ENCODE results near the gene YBX1. TPM values are rescaled to one million over a fixed set of nuclear protein-coding genes. Genes with fewer than 3 reads are reported as not detected.
"Not testable (repeated sequence)": the region's sequence is repeated elsewhere in the genome, so short reads cannot be mapped to it uniquely, and the experiment has no call there.

Gene YBX1
- total RNA-seq, 2 experiments from 2014 or later, result 1,417 to 1,447 TPM

DNA sequence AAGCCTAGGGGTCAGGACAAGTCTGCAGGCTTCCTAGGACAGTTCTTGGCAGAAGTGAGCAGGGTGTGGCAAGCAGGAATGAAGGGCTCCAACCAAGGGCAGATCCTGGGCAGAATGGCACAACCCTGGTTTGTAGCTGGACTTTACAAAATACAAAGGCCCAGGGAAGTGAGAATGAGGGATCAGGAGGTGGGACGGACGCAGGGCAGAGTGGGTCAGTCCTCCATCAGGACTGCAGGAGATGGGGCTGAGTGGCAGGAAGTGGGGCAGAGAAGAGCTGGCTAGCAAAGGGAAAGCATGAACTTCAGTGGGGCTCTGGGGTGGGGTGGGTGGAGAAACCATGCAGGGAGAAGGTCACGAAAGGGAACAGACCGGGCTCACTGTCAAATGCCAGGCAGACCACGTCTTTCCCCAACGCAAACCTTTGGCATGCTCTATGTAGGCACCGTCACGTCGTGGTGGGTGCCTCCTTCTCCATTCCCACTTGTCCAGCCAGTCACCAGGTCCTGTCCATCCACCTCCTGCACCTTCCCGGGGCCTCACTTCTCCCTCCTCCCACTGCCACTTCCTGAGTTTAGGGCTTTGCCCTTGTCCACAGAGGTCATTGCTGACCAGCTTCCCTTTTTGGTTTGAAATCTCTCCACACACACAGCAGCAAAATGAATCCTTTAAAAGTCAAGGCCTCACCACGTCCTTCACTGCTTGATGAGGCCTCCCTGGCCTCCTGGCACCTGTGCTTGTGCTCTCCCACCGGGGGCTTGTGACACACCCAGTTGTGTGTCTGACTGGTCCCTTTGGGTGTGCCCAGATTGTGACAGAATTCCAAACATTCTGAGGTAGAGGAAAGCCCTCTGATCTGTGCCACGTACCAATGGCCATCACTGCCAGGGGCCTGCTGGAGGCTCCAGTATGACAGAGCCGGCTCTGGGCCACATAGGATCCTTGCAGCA lies 66.5 kb downstream of the YBX1 start:
- TF ChIP-seq, protein P1, sequence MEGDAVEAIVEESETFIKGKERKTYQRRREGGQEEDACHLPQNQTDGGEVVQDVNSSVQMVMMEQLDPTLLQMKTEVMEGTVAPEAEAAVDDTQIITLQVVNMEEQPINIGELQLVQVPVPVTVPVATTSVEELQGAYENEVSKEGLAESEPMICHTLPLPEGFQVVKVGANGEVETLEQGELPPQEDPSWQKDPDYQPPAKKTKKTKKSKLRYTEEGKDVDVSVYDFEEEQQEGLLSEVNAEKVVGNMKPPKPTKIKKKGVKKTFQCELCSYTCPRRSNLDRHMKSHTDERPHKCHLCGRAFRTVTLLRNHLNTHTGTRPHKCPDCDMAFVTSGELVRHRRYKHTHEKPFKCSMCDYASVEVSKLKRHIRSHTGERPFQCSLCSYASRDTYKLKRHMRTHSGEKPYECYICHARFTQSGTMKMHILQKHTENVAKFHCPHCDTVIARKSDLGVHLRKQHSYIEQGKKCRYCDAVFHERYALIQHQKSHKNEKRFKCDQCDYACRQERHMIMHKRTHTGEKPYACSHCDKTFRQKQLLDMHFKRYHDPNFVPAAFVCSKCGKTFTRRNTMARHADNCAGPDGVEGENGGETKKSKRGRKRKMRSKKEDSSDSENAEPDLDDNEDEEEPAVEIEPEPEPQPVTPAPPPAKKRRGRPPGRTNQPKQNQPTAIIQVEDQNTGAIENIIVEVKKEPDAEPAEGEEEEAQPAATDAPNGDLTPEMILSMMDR (IDR thresholded peaks at IDR 0.05), result no peak
- no peaks in the 10 kb centered on the region for H3K27me3 Mint-ChIP-seq
- H3K27ac Mint-ChIP-seq, result no peak overlapping the region
- H3K4me1 Mint-ChIP-seq (ENCODE audit: low read depth), result no peaks in the 10 kb centered on the region
- intact Hi-C loops (cut with micrococcal nuclease), result loop anchor here (5.0 kb wide), 1 partner anchor 171 kb away; no protein-coding TSS in a partner anchor
- ATAC-seq, result no peak
- CTCF ChIA-PET, result interaction anchor here (0.9 to 1.1 kb wide), 2 partner anchors 18 to 322 kb away, joined by 3 read pairs; no protein-coding TSS in a partner anchor
- H3K9me3 Mint-ChIP-seq, result no peaks in the 10 kb centered on the region
- H3K4me3 Mint-ChIP-seq, result no peak overlapping the region
- DNase-seq, result no peak
- POLR2A ChIA-PET, result interaction anchor here (1.2 to 1.4 kb wide), 2 partner anchors 11 to 176 kb away, joined by 3 to 5 read pairs; no protein-coding TSS in a partner anchor
- peaks cover 28% of the 10 kb centered on the region for H3K36me3 Mint-ChIP-seq (ENCODE audit: low read depth)

DNA sequence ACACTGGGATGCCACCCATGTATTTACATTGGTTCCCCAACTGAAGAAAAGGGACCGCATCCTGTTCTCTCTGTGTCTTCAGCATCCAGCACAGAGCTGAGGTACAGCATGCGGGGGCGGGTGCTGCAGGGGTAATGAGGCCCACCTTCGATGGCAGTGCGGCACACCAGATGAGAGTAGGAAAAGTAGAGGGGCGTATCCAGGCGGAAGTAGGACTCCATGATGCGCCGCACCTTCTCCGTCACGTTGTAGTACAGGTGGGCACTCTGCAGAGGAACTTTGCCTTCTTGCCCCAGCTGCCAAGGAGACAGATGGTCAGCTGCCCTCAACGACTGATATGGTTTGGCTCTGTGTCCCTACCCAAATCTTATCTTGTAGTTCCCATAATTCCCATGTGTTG lies 67.8 kb downstream of the YBX1 start:
- ChIA-PET CTCF (interaction anchor here (1.1 kb wide), 1 partner anchor 19 kb away, joined by 3 read pairs; no protein-coding TSS in a partner anchor), POLR2A (no interaction called here)
- intact Hi-C loops (cut with micrococcal nuclease), result no loop called here
- peaks cover 36% of the 10 kb centered on the region for H3K36me3 Mint-ChIP-seq (ENCODE audit: low read depth)
- no peak overlapping the region for H3K4me3 Mint-ChIP-seq
- no peak for ATAC-seq
- no peaks in the 10 kb centered on the region for H3K9me3 Mint-ChIP-seq
- TF ChIP-seq, protein P1 (IDR thresholded peaks at IDR 0.05), result no peak
- no peaks in the 10 kb centered on the region for H3K27me3 Mint-ChIP-seq
- no peak for DNase-seq
- no peak overlapping the region for H3K27ac Mint-ChIP-seq
- no peaks in the 10 kb centered on the region for H3K4me1 Mint-ChIP-seq (ENCODE audit: low read depth)

GRCh38 chr1:42751511-42752070 lies 69.4 kb downstream of the YBX1 start:
- DNase-seq; ATAC-seq; POLR2A ChIA-PET; H3K27me3 Mint-ChIP-seq; H3K4me1 Mint-ChIP-seq (ENCODE audit: low read depth); intact Hi-C loops (cut with micrococcal nuclease); H3K4me3 Mint-ChIP-seq; H3K27ac Mint-ChIP-seq; H3K9me3 Mint-ChIP-seq: not testable (repeated sequence)
- CTCF ChIA-PET, result interaction anchor here (0.8 kb wide), 1 partner anchor 171 kb away, joined by 3 read pairs; no protein-coding TSS in a partner anchor
- peaks cover 49% of the 10 kb centered on the region for H3K36me3 Mint-ChIP-seq (ENCODE audit: low read depth)

DNA sequence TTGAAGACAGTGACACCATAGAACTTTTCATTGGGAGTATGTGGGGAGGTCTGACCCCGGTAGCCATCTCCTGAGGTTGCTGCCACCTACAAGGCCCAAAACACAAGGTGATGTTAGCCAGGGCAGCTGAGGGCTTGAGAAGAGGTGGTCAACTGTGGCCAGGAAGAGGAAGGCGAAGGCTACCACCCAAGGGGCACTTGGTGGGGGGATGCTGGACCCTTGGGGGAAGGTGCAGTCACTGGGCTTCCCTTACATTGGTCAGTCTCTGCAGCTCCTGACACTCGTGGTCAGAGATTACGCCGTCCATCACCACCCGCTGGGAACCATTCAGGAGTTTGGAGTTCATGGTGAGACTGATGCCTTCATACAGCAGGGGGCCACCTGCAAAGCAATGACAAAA lies 70.1 kb downstream of the YBX1 start:
- H3K9me3 Mint-ChIP-seq, result no peaks in the 10 kb centered on the region
- TF ChIP-seq, protein P1 (IDR thresholded peaks at IDR 0.05), result no peak
- H3K4me3 Mint-ChIP-seq, result no peak overlapping the region
- DNase-seq, result no peak
- no peaks in the 10 kb centered on the region for H3K4me1 Mint-ChIP-seq (ENCODE audit: low read depth)
- intact Hi-C loops (cut with micrococcal nuclease), result no loop called here
- no peak overlapping the region for H3K27ac Mint-ChIP-seq
- H3K36me3 Mint-ChIP-seq (ENCODE audit: low read depth), result peaks cover 54% of the 10 kb centered on the region
- ATAC-seq, result no peak
- CTCF ChIA-PET, result interaction anchor here (0.8 to 1.6 kb wide), 4 partner anchors 11 to 174 kb away, joined by 3 to 7 read pairs (median 6); partner anchors contain the start of genes C1orf50 and P3H1
- no peaks in the 10 kb centered on the region for H3K27me3 Mint-ChIP-seq
- POLR2A ChIA-PET, result no interaction called here

DNA sequence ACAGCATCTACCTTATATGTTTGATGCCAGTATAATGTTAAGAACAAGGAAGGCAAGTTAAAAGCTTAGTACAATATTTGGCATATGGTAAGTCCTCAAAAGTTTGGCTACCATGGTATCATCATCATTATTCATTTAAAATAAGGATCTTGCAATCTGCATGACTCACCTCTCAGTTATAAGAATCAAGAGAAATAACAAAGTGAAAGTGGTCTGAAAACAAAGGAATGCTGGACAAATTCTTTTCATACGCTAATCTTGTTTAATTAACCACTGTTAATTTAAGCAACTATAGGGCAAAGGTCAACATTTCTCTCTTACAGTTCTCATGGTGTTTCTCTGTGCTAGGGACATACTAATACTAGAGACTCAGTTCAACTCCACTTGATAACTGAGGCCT lies 70.9 kb downstream of the YBX1 start:
- H3K27me3 Mint-ChIP-seq, result no peaks in the 10 kb centered on the region
- ATAC-seq (no peak), DNase-seq (no peak)
- POLR2A ChIA-PET, result no interaction called here
- no peaks in the 10 kb centered on the region for H3K4me1 Mint-ChIP-seq (ENCODE audit: low read depth)
- H3K27ac Mint-ChIP-seq, result no peak overlapping the region
- TF ChIP-seq, protein P1 (IDR thresholded peaks at IDR 0.05), result no peak
- CTCF ChIA-PET, result interaction anchor here (1.0 to 1.6 kb wide), 3 partner anchors 10 to 175 kb away, joined by 4 to 7 read pairs (median 7); partner anchors contain the start of genes C1orf50 and P3H1
- H3K9me3 Mint-ChIP-seq, result no peaks in the 10 kb centered on the region
- H3K36me3 Mint-ChIP-seq (ENCODE audit: low read depth), result peaks cover 57% of the 10 kb centered on the region
- H3K4me3 Mint-ChIP-seq, result no peak overlapping the region
- intact Hi-C loops (cut with micrococcal nuclease), result no loop called here

Other genes with a start within 250 kb of the YBX1 start
- 1 to 10 TPM in 1 of 2 experiments, under 1 TPM in 1; 0.59 to 1.4 TPM for gene ZMYND12, start 226.4 kb upstream of the YBX1 start, total RNA-seq
- gene PPCS, start 225.9 kb upstream of the YBX1 start, total RNA-seq, result 10 to 100 TPM; 44.1 to 44.3 TPM
- gene CCDC30, start 219.1 kb upstream of the YBX1 start, total RNA-seq, result 1 to 10 TPM in 1 of 2 experiments, under 1 TPM in 1; 0.60 to 3.0 TPM
- 100 to 1,000 TPM; 105 TPM for gene PPIH, start 24.0 kb upstream of the YBX1 start, total RNA-seq
- not detected for gene CLDN19, start 57.8 kb downstream of the YBX1 start, total RNA-seq
- 10 to 100 TPM; 34.7 to 34.8 TPM for gene P3H1, start 84.6 kb downstream of the YBX1 start, total RNA-seq
- gene C1orf50, start 84.8 kb downstream of the YBX1 start, total RNA-seq, result 1 to 10 TPM; 4.7 to 5.2 TPM
- gene TMEM269, start 102.6 kb downstream of the YBX1 start, total RNA-seq, result under 1 TPM; 0.22 to 0.32 TPM
- gene ERMAP, start 134.7 kb downstream of the YBX1 start, total RNA-seq, result 1 to 10 TPM; 3.9 to 4.4 TPM
- gene SVBP, start 135.0 kb downstream of the YBX1 start, total RNA-seq, result 10 to 100 TPM; 12.2 to 14.3 TPM
- 1 to 10 TPM; 6.9 to 7.5 TPM for gene ZNF691, start 164.2 kb downstream of the YBX1 start, total RNA-seq